ENCODE data around the gene ATN1.

ATN1 gene

DNA sequence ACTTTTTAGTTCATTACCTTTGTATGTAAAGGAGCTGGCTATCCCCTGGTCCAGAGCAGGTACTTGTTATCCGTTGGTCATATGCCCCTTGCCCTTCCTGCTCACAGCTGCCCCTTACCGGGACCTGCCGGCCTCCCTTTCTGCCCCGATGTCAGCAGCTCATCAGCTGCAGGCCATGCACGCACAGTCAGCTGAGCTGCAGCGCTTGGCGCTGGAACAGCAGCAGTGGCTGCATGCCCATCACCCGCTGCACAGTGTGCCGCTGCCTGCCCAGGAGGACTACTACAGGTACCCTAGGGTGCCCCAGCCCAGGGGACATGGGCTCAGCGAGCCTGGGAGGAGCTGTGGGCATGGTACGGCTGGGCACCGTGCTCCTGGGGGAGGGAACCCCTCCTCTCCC, 13.5 kb downstream of the ATN1 start:
- no peak overlapping the region for H3K4me3 ChIP-seq
- H3K27ac ChIP-seq, result peak overlapping the region in 2 of 21 experiments; percentile 18 to 45

DNA sequence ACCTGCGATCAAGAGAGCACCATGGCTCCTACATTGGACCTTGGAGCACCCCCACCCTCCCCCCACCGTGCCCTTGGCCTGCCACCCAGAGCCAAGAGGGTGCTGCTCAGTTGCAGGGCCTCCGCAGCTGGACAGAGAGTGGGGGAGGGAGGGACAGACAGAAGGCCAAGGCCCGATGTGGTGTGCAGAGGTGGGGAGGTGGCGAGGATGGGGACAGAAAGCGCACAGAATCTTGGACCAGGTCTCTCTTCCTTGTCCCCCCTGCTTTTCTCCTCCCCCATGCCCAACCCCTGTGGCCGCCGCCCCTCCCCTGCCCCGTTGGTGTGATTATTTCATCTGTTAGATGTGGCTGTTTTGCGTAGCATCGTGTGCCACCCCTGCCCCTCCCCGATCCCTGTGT, 14.0 kb downstream of the ATN1 start:
- H3K27ac ChIP-seq, result peak overlapping the region in 1 of 21 experiments; percentile 45

GRCh38 chr12:6942331-6942665, 14.5 kb downstream of the ATN1 start:
- no peak overlapping the region for H3K4me3 ChIP-seq
- H3K27ac ChIP-seq, result peak overlapping the region in 12 of 21 experiments; percentile 89 to 99 (median 94)

More for the DNA sequence above, 14.0 kb downstream of the ATN1 start:
- no peak overlapping the region for H3K4me3 ChIP-seq

GRCh38 chr12:6943389-6943721, 15.6 kb downstream of the ATN1 start:
- Histone ChIP-seq H3K27ac (peak overlapping the region in 20 of 21 experiments; percentile 83 to 99 (median 92)), H3K4me3 (peak overlapping the region in 6 of 7 experiments; percentile 47 to 63 (median 56))

DNA sequence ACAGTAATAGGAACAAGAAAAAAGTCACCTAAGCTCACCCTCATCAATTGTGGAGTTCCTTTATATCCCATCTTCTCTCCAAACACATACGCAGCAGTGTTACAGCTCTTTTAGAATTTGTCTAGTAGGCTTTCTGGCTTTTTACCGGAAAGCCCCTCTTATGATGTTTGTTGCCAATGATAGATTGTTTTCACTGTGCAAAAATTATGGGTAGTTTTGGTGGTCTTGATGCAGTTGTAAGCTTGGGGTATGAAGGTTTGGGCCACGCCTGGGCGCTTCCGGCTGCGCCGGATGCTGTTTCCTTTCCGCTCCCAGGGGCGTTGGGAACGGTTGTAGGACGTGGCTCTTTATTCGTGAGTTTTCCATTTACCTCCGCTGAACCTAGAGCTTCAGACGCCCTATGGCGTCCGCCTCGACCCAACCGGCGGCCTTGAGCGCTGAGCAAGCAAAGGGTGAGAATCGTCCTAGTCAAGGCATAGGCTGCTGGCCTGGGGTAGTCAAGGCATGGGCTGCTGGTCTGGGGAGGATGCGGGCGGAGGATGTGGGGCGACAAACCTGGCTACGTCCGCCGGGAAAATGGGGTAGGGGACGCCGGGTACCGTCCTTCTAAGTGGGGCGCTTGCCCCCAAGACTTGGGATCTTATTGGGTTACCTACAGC, 16.1 kb downstream of the ATN1 start, which contains the start of the genes C12orf57 and RNU7-1:
C12orf57 (plus strand) TSS at position 301 of the 659 bp plus-strand sequence; CDS start at position 401, 100 bp downstream.
RNU7-1 (plus strand) TSS at position 95 of the 659 bp plus-strand sequence.
- Histone ChIP-seq H3K4me3 (peak within 1 kb of the TSS; percentile 47 to 63 (median 59)), H3K27ac (peak within 1 kb of the TSS; percentile 37 to 99 (median 92))

DNA sequence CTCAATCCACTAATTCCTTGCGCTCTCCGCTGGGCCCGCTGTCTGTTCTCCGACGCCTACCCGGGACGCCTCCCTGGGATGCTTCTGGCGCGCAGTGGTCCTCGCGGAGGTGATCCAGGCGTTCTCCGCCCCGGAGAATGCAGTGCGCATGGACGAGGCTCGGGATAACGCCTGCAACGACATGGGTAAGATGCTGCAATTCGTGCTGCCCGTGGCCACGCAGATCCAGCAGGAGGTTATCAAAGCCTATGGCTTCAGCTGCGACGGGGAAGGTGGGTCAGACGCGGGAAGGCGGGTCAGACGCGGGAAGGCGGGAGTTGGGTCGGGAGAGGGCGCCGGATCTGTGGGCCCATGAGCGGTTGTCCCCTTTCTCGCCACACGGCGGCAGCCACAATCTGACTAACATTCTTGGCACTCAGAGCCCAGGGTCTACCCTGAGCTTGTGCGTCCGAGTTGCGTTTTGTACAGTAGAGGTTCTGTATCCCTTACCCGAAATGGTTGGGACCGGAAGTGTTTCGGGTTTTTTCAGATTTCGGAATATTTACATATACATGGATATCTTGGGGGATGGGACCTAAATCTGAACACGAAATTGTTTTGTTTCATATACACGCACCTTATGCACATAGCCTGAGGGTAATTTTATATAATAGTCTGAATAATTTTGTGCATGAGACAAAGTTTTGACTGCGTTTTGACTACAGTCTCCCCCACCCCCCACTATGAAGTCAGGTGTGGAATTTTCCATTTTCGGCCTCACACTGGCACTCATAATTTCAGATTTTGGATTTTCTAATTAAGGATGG, 16.8 kb downstream of the ATN1 start:
- peak overlapping the region; percentile 37 to 99 (median 92) for H3K27ac ChIP-seq
- H3K4me3 ChIP-seq, result peak overlapping the region; percentile 47 to 63 (median 59)

- peak overlapping the region in 6 of 7 experiments; percentile 27 to 46 (median 39) for H3K4me3 ChIP-seq
- H3K27ac ChIP-seq, result peak overlapping the region in 20 of 21 experiments; percentile 54 to 99 (median 83)
These were observed 17.9 kb downstream of the ATN1 start for GRCh38 chr12:6945613-6946012.

DNA sequence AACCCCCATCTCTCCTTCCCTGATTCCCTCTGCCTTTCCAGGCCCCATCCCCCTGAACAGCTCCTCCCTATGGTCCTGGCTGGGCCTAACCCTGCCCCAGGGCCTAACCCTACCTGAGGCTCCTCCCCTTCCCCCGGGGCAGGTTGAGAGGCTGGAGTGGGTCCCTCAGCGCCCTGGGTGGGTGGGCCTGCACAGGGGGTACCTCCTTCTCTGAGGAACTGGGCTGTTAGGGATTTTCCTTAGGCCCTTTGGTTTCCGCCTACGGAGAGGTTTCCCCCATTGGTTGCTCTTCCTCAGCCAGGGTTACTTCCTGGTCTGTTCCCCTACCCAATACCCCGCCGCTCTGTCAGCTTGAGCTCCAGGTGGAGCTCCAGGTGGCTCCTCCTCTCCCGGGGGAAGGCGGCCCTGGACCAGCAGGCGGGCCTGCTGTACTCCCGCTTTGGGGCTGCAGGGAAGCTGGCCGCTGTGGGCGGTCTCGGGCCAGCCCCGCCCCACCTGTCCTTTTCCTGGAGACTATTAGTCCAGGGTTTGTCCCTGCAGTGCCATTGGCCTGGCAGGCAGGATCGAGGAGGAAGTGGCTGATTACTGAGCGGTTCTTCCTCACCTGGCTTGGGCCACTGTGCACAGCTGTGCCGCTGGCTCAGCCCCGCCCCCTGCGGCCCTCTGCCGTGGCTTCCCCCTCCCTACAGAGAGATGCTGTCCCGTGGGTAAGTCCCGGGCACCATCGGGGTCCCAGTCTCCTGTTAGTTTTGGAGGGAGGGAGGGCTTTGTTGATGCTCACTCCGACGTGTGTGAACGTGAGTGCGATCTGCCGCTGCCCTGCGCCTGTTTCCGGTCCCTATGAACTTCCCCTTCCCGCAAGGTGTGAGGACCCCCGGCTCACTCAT, 18.5 kb downstream of the ATN1 start:
- H3K4me3 ChIP-seq, result peak overlapping the region; percentile 27 to 46 (median 36)
- peak overlapping the region in 20 of 21 experiments; percentile 54 to 99 (median 82) for H3K27ac ChIP-seq

GRCh38 chr12:6946920-6947374, 19.2 kb downstream of the ATN1 start:
- Histone ChIP-seq H3K4me3 (peak overlapping the region; percentile 27 to 46 (median 36)), H3K27ac (peak overlapping the region in 19 of 21 experiments; percentile 54 to 99 (median 81))

DNA sequence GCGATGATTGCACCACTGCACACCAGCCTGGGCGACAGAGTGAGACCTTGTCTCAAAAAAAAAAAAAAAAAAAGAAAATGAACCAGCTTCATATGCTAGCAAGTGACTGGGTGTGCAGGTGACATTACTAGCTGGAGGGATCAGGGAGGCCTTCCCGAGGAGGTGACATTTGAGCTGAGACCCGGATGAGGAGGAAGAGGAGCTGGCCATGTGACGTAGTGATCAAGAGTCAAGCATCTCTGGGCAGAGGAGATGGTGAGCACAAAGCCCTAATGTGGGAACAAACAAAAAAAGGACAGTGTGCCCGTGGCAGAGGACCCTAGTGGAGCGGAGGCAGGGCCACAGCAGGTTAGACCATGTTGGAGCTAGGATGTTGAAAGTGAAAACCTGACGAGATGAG, 19.9 kb downstream of the ATN1 start:
- Histone ChIP-seq H3K4me3 (no peak overlapping the region), H3K27ac (peak overlapping the region in 2 of 21 experiments; percentile 18 to 97)

GRCh38 chr12:6948873-6949594, 21.3 kb downstream of the ATN1 start:
- H3K4me3 ChIP-seq, result no peak overlapping the region
- H3K27ac ChIP-seq, result peak overlapping the region in 13 of 21 experiments; percentile 11 to 99 (median 70)

DNA sequence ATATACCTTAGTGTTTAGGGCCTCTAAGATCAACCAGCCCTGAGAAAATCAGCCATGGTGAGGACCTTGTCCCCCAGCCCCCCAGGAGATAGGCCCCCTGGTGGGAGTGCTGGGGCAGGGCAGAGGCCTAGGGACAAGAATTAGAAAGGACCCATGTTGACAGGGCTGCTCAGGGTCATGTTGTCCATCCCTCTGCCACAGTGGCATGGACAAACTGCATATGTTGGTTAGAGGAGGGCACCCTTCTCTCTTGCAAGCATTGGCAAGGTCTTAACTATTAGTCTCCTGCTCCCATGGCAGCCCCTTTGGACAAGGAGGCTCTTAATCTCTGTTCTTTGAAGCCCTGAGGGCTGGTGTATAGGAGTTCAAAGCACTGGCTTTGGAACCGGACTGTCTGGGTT, 22.6 kb downstream of the ATN1 start:
- H3K4me3 ChIP-seq, result peak overlapping the region in 1 of 7 experiments; percentile 45
- H3K27ac ChIP-seq, result peak overlapping the region in 15 of 21 experiments; percentile 48 to 99 (median 90)

DNA sequence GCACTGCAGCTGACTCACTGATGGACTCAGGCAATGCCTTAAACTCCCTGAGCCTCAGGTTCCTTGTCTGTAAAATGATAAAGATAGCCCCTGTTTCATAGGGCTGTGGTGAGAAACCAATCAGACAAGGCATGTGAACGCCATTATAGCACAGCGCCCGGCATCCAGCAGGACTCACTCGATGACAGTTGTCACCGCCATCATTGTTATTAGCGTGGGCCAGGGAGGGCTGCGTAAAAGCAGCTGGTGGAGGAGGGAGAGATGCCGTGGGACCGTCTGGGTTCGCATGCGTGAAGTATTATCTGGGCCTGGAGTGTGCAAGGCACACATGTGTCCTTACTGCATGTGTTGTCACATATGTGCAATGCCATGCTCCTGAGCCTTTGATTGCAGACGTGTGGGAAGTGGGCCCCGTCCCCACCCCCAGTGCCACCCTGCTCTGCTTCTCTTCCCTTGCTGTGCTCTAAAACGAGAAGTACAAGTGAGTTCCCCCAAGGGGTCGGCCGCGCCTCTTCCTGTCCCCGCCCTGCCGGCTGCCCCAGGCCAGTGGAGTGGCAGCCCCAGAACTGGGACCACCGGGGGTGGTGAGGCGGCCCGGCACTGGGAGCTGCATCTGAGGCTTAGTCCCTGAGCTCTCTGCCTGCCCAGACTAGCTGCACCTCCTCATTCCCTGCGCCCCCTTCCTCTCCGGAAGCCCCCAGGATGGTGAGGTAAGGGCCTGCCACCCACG, 23.2 kb downstream of the ATN1 start, which contains the start of gene PTPN6:
PTPN6 (plus strand) TSS at position 546 of the 730 bp plus-strand sequence; CDS start at position 703, 157 bp downstream.
- Histone ChIP-seq H3K27ac (peak within 1 kb of the TSS; percentile 28 to 99 (median 88)), H3K4me3 (peak within 1 kb of the TSS; percentile 30 to 50 (median 45))

DNA sequence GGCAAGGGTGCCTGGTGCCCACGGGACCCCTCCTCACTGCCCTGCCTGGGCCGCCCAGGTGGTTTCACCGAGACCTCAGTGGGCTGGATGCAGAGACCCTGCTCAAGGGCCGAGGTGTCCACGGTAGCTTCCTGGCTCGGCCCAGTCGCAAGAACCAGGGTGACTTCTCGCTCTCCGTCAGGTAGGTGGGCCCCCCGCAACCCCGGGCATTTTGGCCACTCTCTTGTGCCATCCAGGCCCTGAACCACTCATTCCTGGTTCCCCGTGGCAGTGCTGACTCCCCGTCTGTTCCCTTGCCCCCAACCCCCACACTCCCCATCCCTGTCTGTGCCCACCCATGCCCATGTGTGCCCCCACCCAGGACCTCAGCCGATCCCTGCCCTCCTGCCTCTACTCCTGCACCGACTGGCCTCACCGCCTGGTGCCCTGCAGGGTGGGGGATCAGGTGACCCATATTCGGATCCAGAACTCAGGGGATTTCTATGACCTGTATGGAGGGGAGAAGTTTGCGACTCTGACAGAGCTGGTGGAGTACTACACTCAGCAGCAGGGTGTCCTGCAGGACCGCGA, 23.9 kb downstream of the ATN1 start:
- Histone ChIP-seq H3K4me3 (peak overlapping the region; percentile 30 to 50 (median 45)), H3K27ac (peak overlapping the region; percentile 28 to 99 (median 88))

GRCh38 chr12:6952121-6952862, 24.5 kb downstream of the ATN1 start:
- peak overlapping the region in 20 of 21 experiments; percentile 23 to 99 (median 88) for H3K27ac ChIP-seq
- peak overlapping the region; percentile 30 to 50 (median 45) for H3K4me3 ChIP-seq

DNA sequence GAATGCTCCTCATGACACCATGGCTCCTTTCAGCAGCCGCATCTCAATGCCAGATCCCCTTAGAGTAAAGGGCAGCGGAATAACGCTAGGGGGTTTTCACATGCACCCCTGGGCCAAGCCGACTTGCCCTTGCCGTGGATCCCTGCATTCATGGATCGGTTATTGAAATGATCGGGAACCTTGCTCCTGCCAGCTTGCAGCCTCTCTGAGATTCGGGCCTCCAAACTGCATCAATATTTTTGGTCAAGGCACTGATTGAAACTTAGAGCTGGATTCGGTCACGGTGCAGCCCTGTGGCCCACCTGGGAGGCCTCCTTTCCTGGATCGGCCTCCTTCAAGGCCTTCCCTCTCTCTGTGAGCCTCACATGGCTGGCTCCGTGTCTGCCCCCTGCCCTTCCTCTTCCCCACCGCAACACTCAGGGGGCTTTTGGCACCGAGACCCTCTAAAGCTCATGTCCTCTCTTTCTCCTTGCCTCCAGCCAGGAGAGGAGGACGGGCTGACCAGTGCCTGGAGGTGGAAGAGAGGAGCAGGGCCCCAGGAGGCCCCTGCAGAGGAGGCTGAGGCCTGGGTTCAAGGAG, 25.2 kb downstream of the ATN1 start:
- Histone ChIP-seq H3K4me3 (peak overlapping the region; percentile 30 to 50 (median 45)), H3K27ac (peak overlapping the region in 19 of 21 experiments; percentile 65 to 99 (median 88))

Measured in skin epidermis (tissue), 12 donors.